Liver (tissue), 9 donors: ENCODE data around the gene MAB21L2. TPM values are rescaled to one million over a fixed set of nuclear protein-coding genes. Genes with fewer than 3 reads are reported as not detected.

Experiments used
- DNase-seq: peaks from one replicate; pipeline ENCODE4 v3.0.0-alpha.2; 2017; ENCODE audit warnings: low spot score
- H3K27ac ChIP-seq, 2 donors: one replicate each; pipeline ENCODE4 v1.7.0; 2013; ENCODE audit warnings: inconsistent platforms in 2 of 2, low read length in 2 of 2, control low read depth in 1 of 2, low read depth in 1 of 2, mild to moderate bottlenecking in 1 of 2
- H3K27me3 ChIP-seq, 4 donors: one replicate each; pipeline versions ENCODE4 v1.6.1 to v1.7.0; 2013; ENCODE audit warnings: low read length in 3 of 4, inconsistent platforms in 1 of 4, mild to moderate bottlenecking in 1 of 4, moderate library complexity in 1 of 4; ENCODE audit not compliant: control insufficient read depth in 4 of 4, insufficient read depth in 4 of 4
- H3K36me3 ChIP-seq, 4 donors: one replicate each; pipeline versions ENCODE4 v1.6.1 to v1.7.0; 2013; ENCODE audit warnings: low read length in 3 of 4, mild to moderate bottlenecking in 3 of 4, low read depth in 1 of 4, moderate library complexity in 1 of 4; ENCODE audit not compliant: control insufficient read depth in 4 of 4, insufficient read depth in 3 of 4
- H3K4me1 ChIP-seq, 4 donors: one replicate each; pipeline versions ENCODE4 v1.6.1 to v1.7.0; 2013; ENCODE audit warnings: low read length in 3 of 4, mild to moderate bottlenecking in 3 of 4, moderate library complexity in 1 of 4; ENCODE audit not compliant: control insufficient read depth in 4 of 4, insufficient read depth in 4 of 4
- H3K4me3 ChIP-seq, 3 donors: one replicate each; pipeline versions ENCODE4 v1.6.1 to v1.7.0; 2013; ENCODE audit warnings: low read length in 3 of 3, control low read depth in 1 of 3, low read depth in 1 of 3, mild to moderate bottlenecking in 1 of 3
- H3K9ac ChIP-seq, 2 donors: one replicate each; pipeline ENCODE4 v1.7.0; 2013; ENCODE audit warnings: low read length in 2 of 2, mild to moderate bottlenecking in 2 of 2, moderate library complexity in 2 of 2, control low read depth in 1 of 2, low read depth in 1 of 2
- H3K9me3 ChIP-seq, 4 donors: one replicate each; pipeline versions ENCODE4 v1.6.1 to v1.7.0; 2013; ENCODE audit warnings: low read length in 3 of 4; ENCODE audit not compliant: control insufficient read depth in 4 of 4
- ATF3 ChIP-seq: IDR thresholded peaks from 2 replicates; pipeline ENCODE4 v1.6.1; 2016; ENCODE audit warnings: antibody characterized with exemption
- FOXA1 ChIP-seq: IDR thresholded peaks from 2 replicates; pipeline ENCODE4 v1.6.1; 2016; ENCODE audit warnings: antibody characterized with exemption
- FOXA2 ChIP-seq: IDR thresholded peaks from 2 replicates; pipeline ENCODE4 v1.6.1; 2016; ENCODE audit warnings: antibody characterized with exemption
- GABPA ChIP-seq, 2 donors: IDR thresholded peaks in 1 of 2; conservative IDR thresholded peaks in 1 of 2; 2 replicates each; pipeline ENCODE4 v1.6.1; 2016; ENCODE audit warnings: antibody characterized with exemption in 2 of 2, mild to moderate bottlenecking in 1 of 2, moderate library complexity in 1 of 2
- HNF4A ChIP-seq, 2 donors: conservative IDR thresholded peaks; 2 replicates each; pipeline ENCODE4 v1.6.1; 2016; ENCODE audit warnings: antibody characterized with exemption in 2 of 2, mild to moderate bottlenecking in 2 of 2
- NR2F2 ChIP-seq: IDR thresholded peaks from 2 replicates; pipeline ENCODE4 v1.6.1; 2016; ENCODE audit warnings: antibody characterized with exemption
- REST ChIP-seq: IDR thresholded peaks from 2 replicates; pipeline ENCODE4 v1.6.1; 2016; ENCODE audit warnings: antibody characterized with exemption, mild to moderate bottlenecking
- SP1 ChIP-seq: IDR thresholded peaks from 2 replicates; pipeline ENCODE4 v1.6.1; 2018; ENCODE audit warnings: antibody characterized with exemption, mild to moderate bottlenecking
- YY1 ChIP-seq: IDR thresholded peaks from 2 replicates; pipeline ENCODE4 v1.6.1; 2016; ENCODE audit warnings: antibody characterized with exemption, mild to moderate bottlenecking
- ZBTB33 ChIP-seq: IDR thresholded peaks from 2 replicates; pipeline ENCODE4 v1.6.1; 2016; ENCODE audit warnings: antibody characterized with exemption
- WGBS: extraction: QIAGEN DNeasy Blood & Tissue Kit; methylation state at CpG from one replicate; pipeline ENCODE4 v1.1.7; 2013; 5-methylcytosine and 5-hydroxymethylcytosine counted together
- polyA plus RNA-seq, 2 donors: library from polyadenylated mRNA; stranded (reverse) in 1 of 2; unstranded in 1 of 2; fragments of 200-250 nt in 1 of 2; fragments of >200 nt in 1 of 2; fragmentation: Nextera tagmentation in 1 of 2; extraction: Ambion mirVana in 1 of 2; gene quantifications; one replicate each; pipeline versions ENCODE4 v1.2.1 to v1.2.3, GENCODE V29; 2013 to 2015
- total RNA-seq, 2 donors: library from RNA; depleted of rRNA; stranded (reverse); fragments of >200 nt; gene quantifications; one replicate each; pipeline ENCODE4 v1.2.3, GENCODE V29; 2014
- donor health status: healthy.
- donor health status: healthy.
- donor health status: healthy.
- donor health status: healthy.
- donor health status: healthy.

The MAB21L2 gene
- total and polyA plus RNA-seq, 4 donors = 0.30 to 1.5 (median 0.66) TPM

GRCh38 chr4:150569384-150569987, 12.5 kb upstream of the MAB21L2 start:
- Histone ChIP-seq H3K9me3 (no peaks in the 10 kb centered on the region), H3K27me3 (no peaks in the 10 kb centered on the region), H3K36me3 (no peaks in the 10 kb centered on the region), H3K4me1 (no peaks in the 10 kb centered on the region), H3K27ac (no peak overlapping the region), H3K9ac (no peak overlapping the region), H3K4me3 (no peak overlapping the region)
- no peak for DNase-seq
- 95% methylated on average over 5 of the region's 5 CpGs for WGBS
- TF ChIP-seq ZBTB33 (no peak), NR2F2 (no peak), REST (no peak), FOXA1 (no peak), ATF3 (no peak), YY1 (no peak)

GRCh38 chr4:150569998-150570535, 11.9 kb upstream of the MAB21L2 start:
- no peak overlapping the region for H3K9ac ChIP-seq
- H3K27ac ChIP-seq = no peak overlapping the region
- 93% methylated on average over 4 of the region's 4 CpGs for WGBS
- H3K4me1 ChIP-seq = no peaks in the 10 kb centered on the region
- H3K36me3 ChIP-seq = no peaks in the 10 kb centered on the region
- H3K9me3 ChIP-seq = no peaks in the 10 kb centered on the region
- H3K27me3 ChIP-seq = no peaks in the 10 kb centered on the region
- DNase-seq = no peak
- no peak overlapping the region for H3K4me3 ChIP-seq
- TF ChIP-seq REST (no peak), GABPA (IDR thresholded peaks at IDR 0.05 in 1 of 2, conservative IDR thresholded peaks at IDR 0.05 in 1 of 2) (no peak), SP1 (no peak), ZBTB33 (no peak), FOXA1 (no peak), FOXA2 (no peak), HNF4A (conservative IDR thresholded peaks at IDR 0.05) (no peak)
